GM18505 (cell line): ENCODE measurements around the gene SPPL2B.
A peak's percentile ranks its signal among the peaks of the same experiment; 100 is the strongest.
"Not testable (repeated sequence)": the region's sequence is repeated elsewhere in the genome, so short reads cannot be mapped to it uniquely, and the experiment has no call there.

Source experiments
- ATAC-seq: cut with Tn5 transposase; IDR thresholded peaks from one replicate; pipeline ENCODE4 v1.9.1; 2021; ENCODE audit not compliant: unreplicated experiment
- POLR2A ChIP-seq: IDR thresholded peaks from 4 replicates; pipeline ENCODE4 v1.6.1; 2011; ENCODE audit warnings: borderline replicate concordance; ENCODE audit not compliant: insufficient read depth, insufficient read length; ENCODE audit errors: extremely low read depth

Gene SPPL2B, protein sequence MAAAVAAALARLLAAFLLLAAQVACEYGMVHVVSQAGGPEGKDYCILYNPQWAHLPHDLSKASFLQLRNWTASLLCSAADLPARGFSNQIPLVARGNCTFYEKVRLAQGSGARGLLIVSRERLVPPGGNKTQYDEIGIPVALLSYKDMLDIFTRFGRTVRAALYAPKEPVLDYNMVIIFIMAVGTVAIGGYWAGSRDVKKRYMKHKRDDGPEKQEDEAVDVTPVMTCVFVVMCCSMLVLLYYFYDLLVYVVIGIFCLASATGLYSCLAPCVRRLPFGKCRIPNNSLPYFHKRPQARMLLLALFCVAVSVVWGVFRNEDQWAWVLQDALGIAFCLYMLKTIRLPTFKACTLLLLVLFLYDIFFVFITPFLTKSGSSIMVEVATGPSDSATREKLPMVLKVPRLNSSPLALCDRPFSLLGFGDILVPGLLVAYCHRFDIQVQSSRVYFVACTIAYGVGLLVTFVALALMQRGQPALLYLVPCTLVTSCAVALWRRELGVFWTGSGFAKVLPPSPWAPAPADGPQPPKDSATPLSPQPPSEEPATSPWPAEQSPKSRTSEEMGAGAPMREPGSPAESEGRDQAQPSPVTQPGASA

DNA sequence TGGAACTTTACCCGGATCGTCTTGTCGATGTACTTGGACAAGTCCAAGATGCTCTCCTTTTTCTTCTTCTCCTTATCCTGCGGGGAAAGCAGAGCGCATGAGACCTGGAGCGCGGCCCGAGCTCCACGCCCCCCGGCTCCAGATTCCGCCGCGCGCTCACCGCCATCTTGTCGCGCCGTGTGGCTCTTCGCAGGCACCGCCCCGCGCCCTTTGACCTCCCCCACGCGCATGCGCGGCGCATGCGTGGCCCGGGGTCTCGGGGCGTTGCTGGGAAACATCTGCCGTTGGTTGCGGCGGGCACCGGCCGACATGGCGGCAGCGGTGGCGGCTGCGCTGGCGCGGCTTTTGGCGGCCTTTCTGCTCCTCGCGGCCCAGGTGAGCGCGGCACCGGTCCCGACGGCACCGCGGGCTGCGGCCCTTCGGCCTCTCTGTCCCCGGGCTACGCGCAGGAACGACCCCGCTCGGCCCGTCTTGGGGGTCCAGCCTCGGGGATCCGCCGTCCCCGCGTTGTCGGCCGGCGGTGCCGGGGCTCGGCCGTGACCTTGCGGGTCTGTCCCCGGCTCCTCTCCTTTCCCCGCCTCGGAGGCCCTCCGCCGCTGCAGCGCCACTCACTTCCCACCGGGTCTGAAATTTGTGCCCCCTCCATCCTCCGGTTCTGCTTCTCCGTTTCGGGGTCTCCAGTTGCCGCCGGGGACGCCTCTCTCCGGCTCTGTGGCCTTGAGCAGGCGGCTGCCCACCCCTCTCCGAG lies at the start of gene SPPL2B, which contains the start of gene LSM7:
Gene SPPL2B, plus strand, starts transcription at position 284 of the 748 bp plus-strand sequence. Its CDS starts 26 bp downstream, at position 310.
Gene LSM7, minus strand, starts transcription at position 186 of the 748 bp plus-strand sequence. Its CDS starts 20 bp downstream, at position 166.
- ATAC-seq = peak; percentile 55
- TF ChIP-seq POLR2A = peak; percentile 85

GRCh38 chr19:2280633-2281264 lies 47.7 kb upstream of the SPPL2B start:
- TF ChIP-seq POLR2A = no peak
- ATAC-seq = no peak

- not testable (repeated sequence) for ATAC-seq
Observed at GRCh38 chr19:2281265-2282061, 47.0 kb upstream of the SPPL2B start.

DNA sequence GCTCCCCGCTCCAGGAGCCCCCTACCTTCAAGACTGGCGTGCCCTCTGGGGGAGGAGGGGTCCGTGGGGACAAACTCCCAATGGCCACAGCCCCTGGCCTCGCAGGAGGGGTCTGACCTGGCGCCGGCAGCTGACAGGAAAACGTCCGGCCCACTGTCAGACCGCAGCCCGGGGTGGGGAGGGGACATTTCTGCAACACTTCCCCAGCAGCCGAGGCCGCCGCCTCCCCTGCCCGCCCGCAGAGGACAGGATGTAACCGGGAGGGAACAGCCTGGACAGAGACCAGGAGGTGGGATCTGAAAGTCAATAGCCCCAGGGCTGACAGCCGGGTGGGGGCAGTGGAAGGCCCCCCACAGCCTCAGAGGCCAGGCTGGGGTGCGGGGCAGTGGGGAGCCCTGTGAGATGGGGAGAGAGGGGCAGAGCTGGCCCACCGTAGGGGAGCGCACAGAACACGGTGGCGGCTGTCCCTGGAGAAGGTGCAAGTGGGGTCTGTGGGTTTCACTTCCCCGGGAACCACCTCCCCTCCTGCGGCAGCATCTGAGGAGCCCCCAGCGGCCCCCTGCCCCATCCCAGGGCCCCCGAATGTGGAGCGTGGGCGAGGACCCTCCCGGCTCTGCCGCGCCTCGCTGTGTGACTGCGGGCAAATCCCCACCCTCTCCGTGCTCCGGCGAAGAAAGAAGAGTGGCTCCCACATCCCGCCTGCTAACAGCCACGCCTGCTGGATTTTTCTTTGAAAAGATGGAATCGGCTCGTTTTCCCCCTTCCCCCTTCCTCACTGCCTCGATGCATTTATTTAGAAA lies 46.2 kb upstream of the SPPL2B start, which contains the start of gene PEAK3:
Gene PEAK3, minus strand, starts transcription at position 114 of the 800 bp plus-strand sequence. CDS start 1,244 bp downstream, outside the sequence.
- TF ChIP-seq POLR2A = no peak
- ATAC-seq = no peak

DNA sequence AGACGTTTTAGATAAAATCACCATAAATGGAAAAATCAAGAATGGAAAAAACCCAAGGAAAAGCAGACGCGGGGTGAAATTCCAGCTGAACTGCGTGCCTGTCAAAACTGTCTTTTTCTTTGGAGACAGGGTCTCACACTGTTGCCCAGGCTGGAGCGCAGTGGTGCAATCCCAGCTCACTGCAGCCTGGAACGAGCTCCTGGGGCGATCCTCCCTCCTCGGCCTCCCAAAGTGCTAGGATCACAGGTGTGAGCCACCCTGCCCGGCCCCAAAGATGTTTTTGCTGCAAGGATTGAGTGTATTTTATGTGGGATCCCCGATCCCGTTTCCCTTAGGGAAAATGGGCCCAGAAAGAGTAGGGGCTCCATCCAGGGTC lies 45.6 kb upstream of the SPPL2B start:
- no peak for ATAC-seq
- no peak for TF ChIP-seq POLR2A

GRCh38 chr19:2283835-2284507 lies 44.5 kb upstream of the SPPL2B start:
- TF ChIP-seq POLR2A = no peak
- no peak for ATAC-seq

GRCh38 chr19:2286402-2287140 lies 41.9 kb upstream of the SPPL2B start:
- ATAC-seq = no peak
- TF ChIP-seq POLR2A = no peak

DNA sequence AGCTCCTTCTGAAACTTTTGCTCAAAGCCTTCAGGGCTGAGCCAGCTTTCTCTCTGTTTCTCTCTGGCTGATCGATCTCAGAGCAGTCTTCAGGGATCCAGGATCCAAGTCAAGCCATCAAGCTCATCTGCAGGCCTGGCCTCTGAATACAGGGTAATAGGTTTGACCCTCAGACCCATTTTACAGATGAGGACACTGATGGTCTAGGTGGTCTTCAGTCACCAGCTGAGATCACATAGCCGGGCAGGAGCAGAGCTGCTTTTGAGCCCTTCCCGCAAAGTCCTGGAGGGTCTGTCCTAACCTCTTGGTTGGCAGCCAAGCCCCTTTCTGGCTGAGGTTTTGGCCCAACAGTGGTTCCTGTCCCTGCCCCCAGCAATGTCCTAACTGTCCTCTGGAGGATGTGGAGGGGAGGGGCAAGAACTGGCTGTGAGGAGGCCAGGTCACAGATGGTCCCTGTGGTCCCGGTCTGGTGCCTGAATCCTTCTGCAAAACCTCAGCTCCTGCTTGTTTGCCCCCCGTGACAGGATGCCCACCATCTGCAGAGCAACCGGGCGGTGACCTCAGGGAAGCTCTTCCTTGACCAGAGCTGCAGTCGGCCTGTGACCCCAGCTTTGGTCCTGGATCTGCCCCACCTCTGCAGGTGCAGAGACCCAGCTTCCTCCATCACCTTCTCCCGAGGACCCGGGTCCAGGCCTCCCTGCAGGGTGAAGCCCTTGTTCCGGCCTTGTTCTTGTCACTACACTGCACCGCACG lies 40.7 kb upstream of the SPPL2B start:
- TF ChIP-seq POLR2A = no peak
- ATAC-seq = no peak

GRCh38 chr19:2288338-2288817 lies 40.1 kb upstream of the SPPL2B start:
- ATAC-seq = no peak
- TF ChIP-seq POLR2A = no peak

DNA sequence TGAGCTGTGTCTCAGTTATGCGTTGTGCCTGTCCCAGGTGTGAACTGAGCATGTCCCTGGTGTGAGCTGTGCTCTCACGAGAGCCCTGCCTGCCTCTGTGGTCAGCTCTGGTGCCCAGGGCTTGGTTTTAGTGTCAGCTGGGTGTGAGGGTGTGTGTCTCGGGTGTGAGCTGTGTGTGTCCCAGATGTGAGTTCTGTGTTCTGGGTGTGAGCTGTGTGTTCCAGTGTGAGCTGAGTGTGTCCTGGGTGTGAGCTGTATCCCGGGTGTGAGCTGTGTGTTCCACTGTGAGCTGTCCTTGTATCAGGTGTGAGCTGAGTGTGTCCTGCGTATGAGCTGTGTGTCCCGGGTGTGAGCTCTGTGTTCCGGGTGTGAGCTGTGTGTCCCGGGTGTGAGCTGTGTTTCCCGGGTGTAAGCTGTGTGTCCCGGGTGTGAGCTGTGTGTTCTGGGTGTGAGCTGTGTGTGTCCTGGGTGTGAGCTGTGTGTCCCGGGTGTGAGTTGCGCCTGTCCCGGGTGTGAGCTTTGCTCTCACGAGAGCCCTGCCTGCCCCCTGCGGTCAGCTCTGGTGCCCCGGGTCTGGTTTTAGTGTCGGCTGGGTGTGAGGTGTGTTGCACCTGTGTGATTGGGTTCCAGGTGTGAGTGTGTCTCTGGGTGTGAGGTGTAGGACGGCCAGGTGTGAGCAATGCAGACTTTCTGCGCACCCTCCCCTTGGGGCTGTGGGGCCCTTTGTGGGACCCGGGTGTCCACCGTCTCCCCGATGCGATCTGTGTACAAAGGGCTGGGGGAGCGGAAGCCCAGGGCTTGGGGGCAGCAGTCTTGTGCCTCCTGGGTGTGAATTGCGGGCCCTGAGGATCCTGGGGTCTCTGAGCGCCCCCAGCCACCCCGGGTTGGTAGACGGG lies 39.4 kb upstream of the SPPL2B start:
- TF ChIP-seq POLR2A = no peak
- no peak for ATAC-seq
